ENCODE data around the gene HMGA1. TPM values are rescaled to one million over a fixed set of nuclear protein-coding genes. Genes with fewer than 3 reads are reported as not detected.

Gene HMGA1
- polyA plus RNA-seq, 1 donor from 2014 or later, result 31.5 TPM

- peak overlapping the region; percentile 92 for H3K4me3 ChIP-seq (ENCODE audit: low read length)
- H3K27ac ChIP-seq (ENCODE audit: low read length), result no peak overlapping the region
- no peak overlapping the region for H3K4me2 ChIP-seq (ENCODE audit: low read length)
- H3K79me2 ChIP-seq (replicated peaks; ENCODE audit: insufficient read depth, low read length), result no peaks in the 10 kb centered on the region
- no peak overlapping the region for H3K9ac ChIP-seq (ENCODE audit: low read length)
- H3K36me3 ChIP-seq (ENCODE audit: insufficient read depth, low read length), result no peaks in the 10 kb centered on the region
- no peaks in the 10 kb centered on the region for H3K27me3 ChIP-seq (ENCODE audit: insufficient read depth, low read depth, low read length)
- no peaks in the 10 kb centered on the region for H3K9me2 ChIP-seq (ENCODE audit: insufficient read depth, low read length)
- no peaks in the 10 kb centered on the region for H3F3A ChIP-seq (ENCODE audit: insufficient read depth, low read length, poor library complexity, severe bottlenecking)
- H3K9me3 ChIP-seq (ENCODE audit: low read length), result no peaks in the 10 kb centered on the region
- H2AFZ ChIP-seq (ENCODE audit: low read depth, low read length), result no peak overlapping the region
- no peaks in the 10 kb centered on the region for H4K20me1 ChIP-seq (ENCODE audit: insufficient read depth)
- TF ChIP-seq EZH2 (IDR thresholded peaks at IDR 0.05; ENCODE audit: borderline replicate concordance, insufficient read depth, low read length, poor library complexity, severe bottlenecking) (no peak), RAD21 (conservative IDR thresholded peaks at IDR 0.05) (peak; percentile 10), CTCF (IDR thresholded peaks at IDR 0.05; ENCODE audit: poor library complexity, severe bottlenecking) (peak; percentile 30), EP300 (conservative IDR thresholded peaks at IDR 0.05; ENCODE audit: poor library complexity, severe bottlenecking) (no peak), POLR2AphosphoS5 (IDR thresholded peaks at IDR 0.05) (no peak)
Observed at GRCh38 chr6:34246563-34247391, 10.1 kb downstream of the HMGA1 start.

GRCh38 chr6:34247481-34248197 lies 11.0 kb downstream of the HMGA1 start:
- Histone ChIP-seq H4K20me1 (ENCODE audit: insufficient read depth) (no peaks in the 10 kb centered on the region), H3K27ac (ENCODE audit: low read length) (no peak overlapping the region), H3K9me3 (ENCODE audit: low read length) (no peaks in the 10 kb centered on the region), H3K4me3 (ENCODE audit: low read length) (peak overlapping the region; percentile 92), H3K4me2 (ENCODE audit: low read length) (peak overlapping the region; percentile 99), H3K9ac (ENCODE audit: low read length) (peak overlapping the region; percentile 95), H3K27me3 (ENCODE audit: insufficient read depth, low read depth, low read length) (no peaks in the 10 kb centered on the region), H3K36me3 (ENCODE audit: insufficient read depth, low read length) (no peaks in the 10 kb centered on the region), H3K9me2 (ENCODE audit: insufficient read depth, low read length) (no peaks in the 10 kb centered on the region), H2AFZ (ENCODE audit: low read depth, low read length) (no peak overlapping the region), H3F3A (ENCODE audit: insufficient read depth, low read length, poor library complexity, severe bottlenecking) (no peaks in the 10 kb centered on the region), H3K79me2 (replicated peaks; ENCODE audit: insufficient read depth, low read length) (no peaks in the 10 kb centered on the region)
- TF ChIP-seq CTCF (IDR thresholded peaks at IDR 0.05; ENCODE audit: poor library complexity, severe bottlenecking) (no peak), EZH2 (IDR thresholded peaks at IDR 0.05; ENCODE audit: borderline replicate concordance, insufficient read depth, low read length, poor library complexity, severe bottlenecking) (no peak), TAF1 (IDR thresholded peaks at IDR 0.05; ENCODE audit: low read depth) (no peak), EP300 (conservative IDR thresholded peaks at IDR 0.05; ENCODE audit: poor library complexity, severe bottlenecking) (no peak), POLR2AphosphoS5 (IDR thresholded peaks at IDR 0.05) (no peak), SMC3 (conservative IDR thresholded peaks at IDR 0.05; ENCODE audit: poor library complexity) (no peak), REST (IDR thresholded peaks at IDR 0.05; ENCODE audit: borderline replicate concordance) (no peak), RAD21 (conservative IDR thresholded peaks at IDR 0.05) (no peak), MXI1 (conservative IDR thresholded peaks at IDR 0.05; ENCODE audit: poor library complexity, severe bottlenecking) (no peak)
